ENCODE results near the gene FGFBP3.

The FGFBP3 gene

GRCh38 chr10:91909117-91909677 lies at the start of gene FGFBP3:
Gene FGFBP3 (minus strand): TSS chr10:91909486. CDS start chr10:91908969, 517 bp downstream.
- DNase-seq: peak; percentile 4

- DNase-seq: no peak
These were observed 47.8 kb upstream of the FGFBP3 start for GRCh38 chr10:91957091-91957490.

GRCh38 chr10:91955114-91955513 lies 45.8 kb upstream of the FGFBP3 start:
- no peak for DNase-seq

GRCh38 chr10:91953600-91954160 lies 44.4 kb upstream of the FGFBP3 start:
- no peak for DNase-seq

GRCh38 chr10:91944880-91945630 lies 35.8 kb upstream of the FGFBP3 start:
- DNase-seq: no peak

GRCh38 chr10:91941426-91941825 lies 32.1 kb upstream of the FGFBP3 start:
- DNase-seq: no peak

- DNase-seq: no peak
These were observed 30.4 kb upstream of the FGFBP3 start for GRCh38 chr10:91939653-91940052.

GRCh38 chr10:91935886-91936285 lies 26.6 kb upstream of the FGFBP3 start:
- DNase-seq: no peak

- no peak for DNase-seq
These were observed 23.5 kb upstream of the FGFBP3 start for GRCh38 chr10:91932737-91933136.

- no peak for DNase-seq
These were observed 22.4 kb upstream of the FGFBP3 start for GRCh38 chr10:91931526-91932190.

GRCh38 chr10:91930939-91931338 lies 21.7 kb upstream of the FGFBP3 start:
- no peak for DNase-seq

GRCh38 chr10:91925022-91925320 lies 15.7 kb upstream of the FGFBP3 start:
- DNase-seq: no peak

GRCh38 chr10:91924212-91925021 lies 15.1 kb upstream of the FGFBP3 start:
- no peak for DNase-seq

GRCh38 chr10:91923371-91924211 lies 14.3 kb upstream of the FGFBP3 start, which contains the start of gene BTAF1:
Gene BTAF1 (plus strand): TSS chr10:91923770. CDS start chr10:91924077, 307 bp downstream.
- DNase-seq: no peak

GRCh38 chr10:91919651-91920050 lies 10.4 kb upstream of the FGFBP3 start:
- DNase-seq: no peak

- DNase-seq: no peak
These were observed 1.2 kb upstream of the FGFBP3 start for GRCh38 chr10:91910467-91910866.

GRCh38 chr10:91908337-91909116 lies 759 bp downstream of the FGFBP3 start:
- peak; percentile 7 for DNase-seq

GRCh38 chr10:91907914-91908336 lies 1.4 kb downstream of the FGFBP3 start:
- no peak for DNase-seq

- DNase-seq: no peak
These were observed 2.2 kb downstream of the FGFBP3 start for GRCh38 chr10:91907033-91907594.

- DNase-seq: no peak
These were observed 7.3 kb downstream of the FGFBP3 start for GRCh38 chr10:91901784-91902677.

Data from NCI-H524 treated with DMSO at 0.1 percent for 48 hours (cell line).